Heart left ventricle (tissue), 13 donors: ENCODE measurements around the gene CHAT.

ENCODE experiments used
- POLR2A ChIP-seq, 2 donors: fragments of 450-650 bp; IDR thresholded peaks; one replicate each; pipeline ENCODE4 v1.6.1; 2017; ENCODE audit warnings: antibody characterized with exemption in 2 of 2, mild to moderate bottlenecking in 2 of 2, moderate library complexity in 2 of 2
- TF ChIP-seq, protein P1 (sequence below), 12 donors: fragments of 200-600 bp; sonication (generic) in 4 of 12; IDR thresholded peaks; one replicate each; pipeline versions ENCODE4 v1.5.0 to v1.8.0; 2018 to 2022; ENCODE audit warnings: antibody characterized with exemption in 12 of 12, mild to moderate bottlenecking in 5 of 12
- donor health status: ischemic (EF 13 %, LVEDD 7.1; RV severe dilation, severe dysfunction).
- donor health status: DM: no; HTN: yes; CAD: no.
- donor health status: DM: no; HTN: no; CAD: no.
- donor health status: ischemic (EF 25% LVEDD 6.9; RV normal size, moderate dysfunction).
- donor health status: ischemic (EF 25% LVEDD 5.7; RV mildly dilated, moderate dysfunction).
- donor health status: ischemic (EF 35%, LVEDD 5.7; RV mildly dilated, moderate dysfunction).
- donor health status: nonischemic (EF 11% LVEDD 7.7; RV severe dilation, severe dysfunction).
- donor health status: DM: yes; HTN: yes; CAD: no.
- donor health status: PGD.
- donor health status: ischemic (EF 29% LVEDD 5.4; RV normal size, mild dysfunction).
- donor health status: nonischemic (EF 23%, LVEDD 6.1; RV moderate dilation, normal function).

DNA sequence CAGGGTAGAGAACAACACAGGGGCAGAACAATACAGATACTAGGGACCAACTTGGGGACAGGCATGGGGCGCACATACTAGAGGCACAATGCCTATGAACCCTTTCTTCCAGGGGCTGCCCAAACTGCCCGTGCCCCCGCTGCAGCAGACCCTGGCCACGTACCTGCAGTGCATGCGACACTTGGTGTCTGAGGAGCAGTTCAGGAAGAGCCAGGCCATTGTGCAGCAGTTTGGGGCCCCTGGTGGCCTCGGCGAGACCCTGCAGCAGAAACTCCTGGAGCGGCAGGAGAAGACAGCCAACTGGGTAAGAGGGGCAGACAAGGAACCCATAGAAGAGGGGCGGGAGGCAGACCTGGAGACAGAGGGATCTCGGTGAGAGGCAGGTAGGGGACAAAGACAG lies 5.8 kb downstream of the CHAT start:
- TF ChIP-seq, protein P1, sequence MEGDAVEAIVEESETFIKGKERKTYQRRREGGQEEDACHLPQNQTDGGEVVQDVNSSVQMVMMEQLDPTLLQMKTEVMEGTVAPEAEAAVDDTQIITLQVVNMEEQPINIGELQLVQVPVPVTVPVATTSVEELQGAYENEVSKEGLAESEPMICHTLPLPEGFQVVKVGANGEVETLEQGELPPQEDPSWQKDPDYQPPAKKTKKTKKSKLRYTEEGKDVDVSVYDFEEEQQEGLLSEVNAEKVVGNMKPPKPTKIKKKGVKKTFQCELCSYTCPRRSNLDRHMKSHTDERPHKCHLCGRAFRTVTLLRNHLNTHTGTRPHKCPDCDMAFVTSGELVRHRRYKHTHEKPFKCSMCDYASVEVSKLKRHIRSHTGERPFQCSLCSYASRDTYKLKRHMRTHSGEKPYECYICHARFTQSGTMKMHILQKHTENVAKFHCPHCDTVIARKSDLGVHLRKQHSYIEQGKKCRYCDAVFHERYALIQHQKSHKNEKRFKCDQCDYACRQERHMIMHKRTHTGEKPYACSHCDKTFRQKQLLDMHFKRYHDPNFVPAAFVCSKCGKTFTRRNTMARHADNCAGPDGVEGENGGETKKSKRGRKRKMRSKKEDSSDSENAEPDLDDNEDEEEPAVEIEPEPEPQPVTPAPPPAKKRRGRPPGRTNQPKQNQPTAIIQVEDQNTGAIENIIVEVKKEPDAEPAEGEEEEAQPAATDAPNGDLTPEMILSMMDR (IDR thresholded peaks at IDR 0.05) = no peak
- no peak for TF ChIP-seq POLR2A (IDR thresholded peaks at IDR 0.05)
